ENCODE data around the gene ITFG2. TPM values are rescaled to one million over a fixed set of nuclear protein-coding genes. Genes with fewer than 3 reads are reported as not detected.

ITFG2 gene
- total and polyA plus RNA-seq, 2 experiments from 2014 or later: 17.3 to 32.6 TPM

GRCh38 chr12:2857576-2857975 lies 45.1 kb downstream of the ITFG2 start (continued):
- no peak for TF ChIP-seq NANOG (IDR thresholded peaks at IDR 0.05; ENCODE audit: borderline replicate concordance)

DNA sequence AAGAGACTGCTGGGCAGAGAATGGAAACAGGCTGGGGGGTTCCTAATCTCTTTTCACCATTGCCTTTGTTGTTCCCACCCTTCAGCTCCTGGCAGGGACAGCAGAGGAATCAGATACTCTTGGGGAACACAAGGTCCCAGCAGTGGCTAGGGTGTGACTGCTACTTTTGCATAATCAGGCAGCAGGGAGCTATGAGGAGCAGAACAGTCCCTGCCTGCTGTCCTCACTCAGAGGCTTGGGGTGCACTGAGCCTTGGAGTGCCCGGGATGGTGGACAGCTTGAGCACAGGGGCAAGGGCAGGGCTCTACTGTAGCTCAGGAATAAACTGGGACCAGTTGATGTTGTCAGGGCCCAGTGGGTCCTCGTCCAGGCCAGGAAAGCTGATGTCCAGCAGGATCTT lies 45.9 kb downstream of the ITFG2 start:
- Histone ChIP-seq H3K4me3 (no peak overlapping the region), H3K79me2 (replicated peaks; ENCODE audit: insufficient read depth) (no peaks in the 10 kb centered on the region), H3K27me3 (ENCODE audit: insufficient read depth) (no peaks in the 10 kb centered on the region), H3K4me1 (ENCODE audit: insufficient read depth) (peaks cover 8% of the 10 kb centered on the region; the same call in 1 of the 2 replicates), H2AFZ (no peak overlapping the region), H3K27ac (ENCODE audit: low read depth) (no peak overlapping the region), H3K9me2 (ENCODE audit: insufficient read depth) (no peaks in the 10 kb centered on the region), H3K4me2 (no peak overlapping the region), H4K20me1 (replicated peaks; ENCODE audit: insufficient read depth) (peaks cover 9% of the 10 kb centered on the region; the same call in 1 of the 2 replicates), H3F3A (replicated peaks; ENCODE audit: low read depth) (0 out of 2 replicates have a peak, but pooled peaks cover 7% of the 10 kb centered on the region), H3K36me3 (ENCODE audit: insufficient read depth) (peaks cover 22% of the 10 kb centered on the region)
- no peaks in the 10 kb centered on the region for H3K9me3 Mint-ChIP-seq
- TF ChIP-seq REST (IDR thresholded peaks at IDR 0.05; ENCODE audit: unreplicated experiment) (no peak), EZH2phosphoT487 (IDR thresholded peaks at IDR 0.05; ENCODE audit: unreplicated experiment) (no peak), JUNB (IDR thresholded peaks at IDR 0.05; ENCODE audit: unreplicated experiment) (no peak), POLR2AphosphoS5 (IDR thresholded peaks at IDR 0.05; ENCODE audit: low read depth) (no peak; the same call in 1 of the 2 replicates), STAT1 (IDR thresholded peaks at IDR 0.05; ENCODE audit: unreplicated experiment) (no peak), CREB1 (CRISPR knock-in tag; IDR thresholded peaks at IDR 0.05; ENCODE audit: low read depth) (no peak), ZNF114 (CRISPR knock-in tag; IDR thresholded peaks at IDR 0.05) (no peak)
- TF ChIP-seq, protein P1, sequence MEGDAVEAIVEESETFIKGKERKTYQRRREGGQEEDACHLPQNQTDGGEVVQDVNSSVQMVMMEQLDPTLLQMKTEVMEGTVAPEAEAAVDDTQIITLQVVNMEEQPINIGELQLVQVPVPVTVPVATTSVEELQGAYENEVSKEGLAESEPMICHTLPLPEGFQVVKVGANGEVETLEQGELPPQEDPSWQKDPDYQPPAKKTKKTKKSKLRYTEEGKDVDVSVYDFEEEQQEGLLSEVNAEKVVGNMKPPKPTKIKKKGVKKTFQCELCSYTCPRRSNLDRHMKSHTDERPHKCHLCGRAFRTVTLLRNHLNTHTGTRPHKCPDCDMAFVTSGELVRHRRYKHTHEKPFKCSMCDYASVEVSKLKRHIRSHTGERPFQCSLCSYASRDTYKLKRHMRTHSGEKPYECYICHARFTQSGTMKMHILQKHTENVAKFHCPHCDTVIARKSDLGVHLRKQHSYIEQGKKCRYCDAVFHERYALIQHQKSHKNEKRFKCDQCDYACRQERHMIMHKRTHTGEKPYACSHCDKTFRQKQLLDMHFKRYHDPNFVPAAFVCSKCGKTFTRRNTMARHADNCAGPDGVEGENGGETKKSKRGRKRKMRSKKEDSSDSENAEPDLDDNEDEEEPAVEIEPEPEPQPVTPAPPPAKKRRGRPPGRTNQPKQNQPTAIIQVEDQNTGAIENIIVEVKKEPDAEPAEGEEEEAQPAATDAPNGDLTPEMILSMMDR (conservative IDR thresholded peaks at IDR 0.05; ENCODE audit: low read depth in 2 of 2): no peak
- peaks cover 18% of the 10 kb centered on the region for H3K4me1 Mint-ChIP-seq
- ATAC-seq (no peak), DNase-seq (ENCODE audit: low spot score) (no peak)
- H3K27ac Mint-ChIP-seq: no peak overlapping the region
- H3K4me3 Mint-ChIP-seq: no peak overlapping the region
- peaks cover 26% of the 10 kb centered on the region for H3K27me3 Mint-ChIP-seq (ENCODE audit: insufficient read depth, low read depth, poor library complexity)
- H3K36me3 Mint-ChIP-seq (ENCODE audit: low read depth): peaks cover 51% of the 10 kb centered on the region

Measured in GM23338 (cell line).